SU-DHL-6 (cell line): Measurements from ENCODE around the gene RANGRF.

Source experiments
- H2AFZ ChIP-seq: fragments of 200-600 bp; sonication (generic); 2 replicates; pipeline ENCODE4 v1.6.1; 2014; ENCODE audit warnings: low read depth, mild to moderate bottlenecking, moderate library complexity, mixed read lengths, antibody characterized with exemption, low read length; ENCODE audit not compliant: severe bottlenecking
- H3F3A ChIP-seq: fragments of 200-600 bp; shearing (Covaris generic); 2 replicates; pipeline ENCODE4 v1.6.0; 2016; ENCODE audit warnings: antibody characterized with exemption, mild to moderate bottlenecking; ENCODE audit not compliant: insufficient read depth
- H3K27ac ChIP-seq: fragments of 200-600 bp; sonication (generic); 2 replicates; pipeline ENCODE4 v1.5.1; 2016; ENCODE audit warnings: low read depth, mild to moderate bottlenecking, low read length, moderate library complexity, mixed read lengths
- H3K27me3 ChIP-seq: fragments of 200-600 bp; sonication (generic), shearing (Covaris generic); 2 replicates; pipeline ENCODE4 v1.6.0; 2014; ENCODE audit warnings: mild to moderate bottlenecking, low read length
- H3K36me3 ChIP-seq: fragments of 200-600 bp; sonication (generic); 2 replicates; pipeline ENCODE4 v1.6.1; 2014; ENCODE audit warnings: mild to moderate bottlenecking, low read length, mixed read lengths
- H3K4me2 ChIP-seq: fragments of 300-600, 200-600 bp; shearing (Covaris generic), sonication (generic); 2 replicates; pipeline ENCODE4 v1.6.0; 2014; ENCODE audit warnings: low read length, low read depth, mild to moderate bottlenecking; ENCODE audit not compliant: poor library complexity, severe bottlenecking
- H3K4me3 ChIP-seq: fragments of 200-600 bp; sonication (generic); 2 replicates; pipeline ENCODE4 v1.5.1; 2014; ENCODE audit warnings: antibody characterized with exemption, low read length, mild to moderate bottlenecking, mixed read lengths; ENCODE audit not compliant: insufficient read depth, poor library complexity, severe bottlenecking
- H3K79me2 ChIP-seq: fragments of 200-600 bp; sonication (generic); 2 replicates; pipeline ENCODE4 v1.6.1; 2014; ENCODE audit warnings: mild to moderate bottlenecking, low read length, moderate library complexity; ENCODE audit not compliant: insufficient read depth
- H3K9ac ChIP-seq: fragments of 200-600 bp; sonication (generic); 2 replicates; pipeline ENCODE4 v1.7.0; 2014; ENCODE audit warnings: mild to moderate bottlenecking, low read length
- H3K9me2 ChIP-seq: fragments of 200-600 bp; sonication (generic); replicated peaks from 2 replicates; pipeline ENCODE4 v1.6.1; 2014; ENCODE audit warnings: low read length; ENCODE audit not compliant: insufficient read depth
- H3K9me3 ChIP-seq: fragments of 200-600 bp; sonication (generic); 2 replicates; pipeline ENCODE4 v1.6.1; 2014; ENCODE audit warnings: low read length, mixed read lengths; ENCODE audit not compliant: insufficient read depth
- H4K20me1 ChIP-seq: fragments of 200-600 bp; sonication (generic); 2 replicates; pipeline ENCODE4 v1.6.1; 2014; ENCODE audit warnings: low read depth, mild to moderate bottlenecking, antibody characterized with exemption, low read length, moderate library complexity, mixed read lengths
- CTCF ChIP-seq: fragments of 200-600 bp; sonication (generic); IDR thresholded peaks from one replicate; pipeline ENCODE4 v1.5.1; 2017; ENCODE audit warnings: antibody characterized with exemption, mild to moderate bottlenecking, low read length, moderate library complexity; ENCODE audit not compliant: insufficient read depth, poor library complexity, severe bottlenecking
- EZH2phosphoT487 ChIP-seq: fragments of 200-600 bp; sonication (generic), shearing (Covaris generic); conservative IDR thresholded peaks from 2 replicates; pipeline ENCODE4 v1.6.1; 2018; ENCODE audit warnings: mild to moderate bottlenecking, antibody characterized with exemption, low read length, moderate library complexity, mixed read lengths

The RANGRF gene

GRCh38 chr17:8339540-8339939 is 51.1 kb downstream of the RANGRF start, which contains the start of gene ODF4:
Gene ODF4, plus strand, starts transcription at chr17:8339840. Its CDS starts 212 bp downstream, at chr17:8340052.
- H3K4me2 ChIP-seq: no peak within 1 kb of the TSS
- H3K4me3 ChIP-seq: no peak within 1 kb of the TSS
- H3K9me3 ChIP-seq: no peaks in the 10 kb centered on the region
- H3K79me2 ChIP-seq: no peaks in the 10 kb centered on the region
- no peak within 1 kb of the TSS for H3K9ac ChIP-seq
- H3F3A ChIP-seq: no peaks in the 10 kb centered on the region
- no peaks in the 10 kb centered on the region for H4K20me1 ChIP-seq
- no peak within 1 kb of the TSS for H2AFZ ChIP-seq
- TF ChIP-seq EZH2phosphoT487 (no peak), CTCF (no peak)
- H3K27ac ChIP-seq: no peak within 1 kb of the TSS
- no peaks in the 10 kb centered on the region for H3K36me3 ChIP-seq
- H3K27me3 ChIP-seq: no peaks in the 10 kb centered on the region
- no peaks in the 10 kb centered on the region for H3K9me2 ChIP-seq
